Stimulated activated CD8-positive, alpha-beta memory T cell treated with anti-CD3 and anti-CD28 coated beads, Interleukin-7, amount 100 ng/mL, for 24 hours (primary cell): Measurements from ENCODE around the gene TRIM44.

Experiments used
- DNase-seq: peaks from one replicate; pipeline ENCODE4 v3.0.0-alpha.2; 2020; ENCODE audit warnings: low read depth

The TRIM44 gene

GRCh38 chr11:35662649-35663407, at the start of gene TRIM44:
TSS of gene TRIM44 (plus strand) at chr11:35662775. CDS start at chr11:35663112, 337 bp downstream.
- DNase-seq = peak; percentile 52

GRCh38 chr11:35614939-35615569, 47.5 kb upstream of the TRIM44 start:
- no peak for DNase-seq

GRCh38 chr11:35615921-35616900, 46.4 kb upstream of the TRIM44 start:
- no peak for DNase-seq

DNA sequence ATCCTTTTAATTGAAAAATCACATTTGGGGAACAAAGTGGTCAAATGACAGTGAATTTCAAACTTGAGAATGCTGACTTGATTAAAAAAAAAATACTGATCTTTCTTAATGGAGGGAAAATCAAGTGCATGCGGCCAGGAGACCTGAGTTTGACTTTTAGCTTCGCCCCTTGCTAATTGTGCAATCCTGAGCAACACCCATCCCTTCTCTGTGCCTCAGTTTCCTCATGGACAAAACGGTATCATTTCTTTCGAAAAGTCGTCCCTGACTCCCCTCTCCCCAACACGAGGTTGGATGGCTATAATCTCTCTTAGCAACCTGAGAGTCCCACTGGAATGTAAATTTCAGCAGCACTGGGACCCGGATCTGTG, 45.3 kb upstream of the TRIM44 start:
- no peak for DNase-seq

DNA sequence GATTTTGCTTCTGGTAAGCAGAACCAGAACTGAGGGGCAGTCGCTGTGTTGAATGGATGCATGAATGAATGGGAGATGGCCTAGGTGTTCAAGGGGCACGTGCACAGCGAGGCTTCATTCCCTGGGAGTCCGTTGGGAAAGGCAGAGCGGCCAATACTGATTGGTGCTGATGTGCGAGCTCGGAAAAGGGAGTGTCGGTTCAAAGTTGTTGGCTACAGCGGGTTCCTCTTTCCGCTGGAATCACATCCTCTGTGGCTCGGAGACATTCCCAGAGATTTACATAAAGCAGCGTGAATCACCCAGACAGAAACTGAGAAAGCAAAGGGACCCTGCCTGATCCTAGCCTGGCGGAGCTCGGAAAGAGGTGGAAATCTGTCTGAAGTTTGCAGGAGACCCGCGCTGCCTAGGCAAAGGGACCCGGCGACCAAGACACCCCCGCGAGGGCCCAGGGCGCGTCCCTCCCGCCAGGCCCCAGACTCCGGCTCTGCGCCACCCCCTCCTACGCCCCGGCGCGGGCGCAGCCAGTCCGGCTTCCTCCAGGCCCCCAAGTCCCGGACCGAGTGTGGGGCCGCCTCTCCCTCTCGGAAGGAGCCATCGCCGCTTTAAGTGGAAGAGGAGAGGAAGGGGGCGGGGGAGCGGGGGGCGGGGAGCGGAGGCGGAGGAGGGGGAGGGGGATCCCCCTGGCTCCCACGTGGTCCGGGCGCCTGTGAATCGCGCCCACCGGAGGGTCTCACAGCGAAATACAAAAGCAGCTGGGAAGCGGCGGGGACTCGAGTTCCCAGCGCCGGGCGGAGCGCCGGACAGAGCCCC, 44.7 kb upstream of the TRIM44 start, which contains the start of gene FJX1:
TSS of gene FJX1 (plus strand) at position 774 of the 810 bp plus-strand sequence. CDS start 177 bp downstream, outside the sequence.
- DNase-seq = no peak

DNA sequence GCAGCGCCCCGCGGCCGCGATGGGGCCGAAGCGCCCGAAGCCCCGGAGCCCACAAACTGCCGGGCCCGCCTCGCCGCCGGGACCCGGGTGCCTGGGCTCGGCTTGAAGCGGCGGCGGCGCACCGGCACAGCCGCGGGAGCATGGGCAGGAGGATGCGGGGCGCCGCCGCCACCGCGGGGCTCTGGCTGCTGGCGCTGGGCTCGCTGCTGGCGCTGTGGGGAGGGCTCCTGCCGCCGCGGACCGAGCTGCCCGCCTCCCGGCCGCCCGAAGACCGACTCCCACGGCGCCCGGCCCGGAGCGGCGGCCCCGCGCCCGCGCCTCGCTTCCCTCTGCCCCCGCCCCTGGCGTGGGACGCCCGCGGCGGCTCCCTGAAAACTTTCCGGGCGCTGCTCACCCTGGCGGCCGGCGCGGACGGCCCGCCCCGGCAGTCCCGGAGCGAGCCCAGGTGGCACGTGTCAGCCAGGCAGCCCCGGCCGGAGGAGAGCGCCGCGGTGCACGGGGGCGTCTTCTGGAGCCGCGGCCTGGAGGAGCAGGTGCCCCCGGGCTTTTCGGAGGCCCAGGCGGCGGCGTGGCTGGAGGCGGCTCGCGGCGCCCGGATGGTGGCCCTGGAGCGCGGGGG, 44.0 kb upstream of the TRIM44 start:
- no peak for DNase-seq

DNA sequence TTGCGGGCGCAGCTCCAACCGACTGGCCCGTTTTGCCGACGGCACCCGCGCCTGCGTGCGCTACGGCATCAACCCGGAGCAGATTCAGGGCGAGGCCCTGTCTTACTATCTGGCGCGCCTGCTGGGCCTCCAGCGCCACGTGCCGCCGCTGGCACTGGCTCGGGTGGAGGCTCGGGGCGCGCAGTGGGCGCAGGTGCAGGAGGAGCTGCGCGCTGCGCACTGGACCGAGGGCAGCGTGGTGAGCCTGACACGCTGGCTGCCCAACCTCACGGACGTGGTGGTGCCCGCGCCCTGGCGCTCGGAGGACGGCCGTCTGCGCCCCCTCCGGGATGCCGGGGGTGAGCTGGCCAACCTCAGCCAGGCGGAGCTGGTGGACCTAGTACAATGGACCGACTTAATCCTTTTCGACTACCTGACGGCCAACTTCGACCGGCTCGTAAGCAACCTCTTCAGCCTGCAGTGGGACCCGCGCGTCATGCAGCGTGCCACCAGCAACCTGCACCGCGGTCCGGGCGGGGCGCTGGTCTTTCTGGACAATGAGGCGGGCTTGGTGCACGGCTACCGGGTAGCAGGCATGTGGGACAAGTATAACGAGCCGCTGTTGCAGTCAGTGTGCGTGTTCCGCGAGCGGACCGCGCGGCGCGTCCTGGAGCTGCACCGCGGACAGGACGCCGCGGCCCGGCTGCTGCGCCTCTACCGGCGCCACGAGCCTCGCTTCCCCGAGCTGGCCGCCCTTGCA, 43.3 kb upstream of the TRIM44 start:
- no peak for DNase-seq

DNA sequence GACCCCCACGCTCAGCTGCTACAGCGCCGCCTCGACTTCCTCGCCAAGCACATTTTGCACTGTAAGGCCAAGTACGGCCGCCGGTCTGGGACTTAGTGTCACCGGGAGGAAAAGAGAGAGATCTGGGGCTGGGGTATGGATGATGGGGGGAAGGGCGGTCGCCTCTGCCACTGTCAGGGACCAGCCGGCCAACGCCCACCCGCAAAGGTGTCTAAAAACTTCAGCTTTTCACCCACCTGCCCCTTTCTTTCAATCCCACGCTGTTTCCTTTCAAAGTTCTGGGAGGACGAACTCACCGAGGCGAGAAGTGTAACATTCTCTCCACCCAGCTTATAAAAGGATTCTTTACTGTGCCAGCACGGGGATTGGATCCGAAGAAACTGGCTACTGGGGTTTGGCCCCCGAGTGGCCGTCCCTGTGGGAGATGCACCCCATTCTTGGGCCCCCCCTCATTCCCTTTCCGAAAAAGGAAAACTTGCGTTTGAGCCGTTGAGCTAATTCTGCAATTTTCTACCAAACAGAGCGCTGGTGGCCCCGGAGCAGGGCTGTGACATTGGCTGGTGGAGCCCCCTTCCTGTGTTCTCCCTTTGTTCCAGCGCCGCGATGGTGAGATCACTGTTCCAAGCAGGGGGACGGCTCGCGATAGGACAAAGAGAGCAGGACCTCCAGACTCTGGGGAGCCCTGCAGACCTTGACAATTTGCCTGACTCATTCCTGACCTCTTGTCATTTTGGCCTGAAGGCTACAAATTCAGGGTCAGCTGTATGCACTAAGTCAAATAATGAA, 42.5 kb upstream of the TRIM44 start:
- no peak for DNase-seq

DNA sequence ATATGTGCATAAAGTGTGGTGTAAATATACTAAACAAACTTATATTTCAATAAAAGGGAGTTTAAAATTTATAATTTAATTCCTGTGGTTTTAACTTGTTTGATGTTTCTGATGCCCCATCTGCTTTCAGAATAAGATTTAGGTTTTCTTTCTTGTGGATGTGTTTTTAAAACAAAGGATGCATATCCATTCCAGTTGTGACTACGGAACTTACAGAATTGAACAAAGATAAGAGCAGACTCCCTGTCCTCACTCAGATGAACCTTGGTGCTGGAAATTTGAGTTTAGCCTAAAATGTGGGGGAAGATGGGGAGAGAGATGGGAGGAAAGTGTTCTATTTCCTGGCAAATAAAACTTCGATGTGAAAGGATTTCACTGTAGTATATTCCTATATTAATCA, 41.8 kb upstream of the TRIM44 start:
- DNase-seq = no peak

GRCh38 chr11:35621620-35622019, 41.0 kb upstream of the TRIM44 start:
- no peak for DNase-seq

DNA sequence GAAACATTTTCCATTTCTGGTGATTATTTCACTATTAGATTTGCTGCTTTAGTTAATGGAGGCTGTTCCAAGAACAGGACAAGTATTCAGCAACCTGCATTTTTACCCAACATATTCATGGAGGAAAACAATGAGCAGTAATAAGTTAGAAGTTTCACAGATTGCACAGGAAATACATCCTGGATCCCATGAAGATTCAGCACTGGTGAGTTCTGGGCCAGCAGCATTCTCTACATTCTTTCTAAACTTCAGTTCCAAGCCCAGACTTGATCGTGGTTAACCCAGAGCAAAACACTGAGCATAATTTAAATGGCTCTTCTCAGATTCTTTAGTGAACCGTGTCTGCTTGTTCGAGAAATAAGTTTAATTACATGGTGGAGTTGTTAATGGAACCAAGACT, 40.5 kb upstream of the TRIM44 start:
- DNase-seq = no peak

DNA sequence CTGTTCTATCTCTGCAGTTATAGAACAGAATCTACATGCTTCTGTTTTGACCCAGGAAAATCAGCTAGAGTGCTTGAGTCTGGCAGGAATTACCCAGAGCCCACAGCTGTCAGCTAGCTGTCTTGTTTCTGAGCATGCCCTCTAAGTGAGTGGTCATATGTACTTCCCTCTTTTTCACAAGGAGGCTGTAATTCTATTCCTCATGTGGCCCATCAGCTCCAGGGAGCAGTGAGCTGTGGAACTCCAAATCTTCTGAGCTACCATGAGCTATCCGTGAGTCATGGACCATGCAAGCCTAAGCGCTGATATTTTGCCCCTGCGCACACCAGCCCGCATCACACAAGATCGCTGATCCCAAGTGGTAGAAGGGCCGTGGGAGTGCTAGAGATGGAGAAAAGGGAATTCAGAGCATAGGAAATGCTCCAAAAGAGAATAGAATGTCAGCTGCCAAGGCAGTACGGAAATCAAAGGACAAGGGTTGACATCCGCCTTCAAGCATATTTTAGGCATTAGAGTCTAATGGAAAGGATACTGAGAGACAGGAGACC, 38.9 kb upstream of the TRIM44 start:
- DNase-seq = no peak

DNA sequence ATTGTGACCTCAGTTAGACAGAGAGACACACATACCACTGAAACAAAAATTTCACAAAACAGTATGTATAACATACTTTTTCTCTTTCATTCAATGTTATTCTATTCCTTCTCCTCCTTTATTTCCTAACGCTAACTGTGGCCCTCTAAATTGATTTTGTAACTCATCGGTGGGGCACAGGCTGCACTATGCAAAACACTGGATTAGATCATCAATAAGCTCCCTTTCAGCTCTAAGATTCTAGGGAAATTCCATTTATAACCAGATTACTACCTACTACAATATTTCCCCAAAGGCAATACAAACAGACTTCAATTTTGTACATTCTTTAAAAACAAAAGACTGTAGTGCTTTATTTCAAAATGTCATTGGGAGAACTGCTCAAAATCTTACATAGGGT, 38.3 kb upstream of the TRIM44 start:
- DNase-seq = no peak

- no peak for DNase-seq
Measured at GRCh38 chr11:35624781-35625180, 37.8 kb upstream of the TRIM44 start.

DNA sequence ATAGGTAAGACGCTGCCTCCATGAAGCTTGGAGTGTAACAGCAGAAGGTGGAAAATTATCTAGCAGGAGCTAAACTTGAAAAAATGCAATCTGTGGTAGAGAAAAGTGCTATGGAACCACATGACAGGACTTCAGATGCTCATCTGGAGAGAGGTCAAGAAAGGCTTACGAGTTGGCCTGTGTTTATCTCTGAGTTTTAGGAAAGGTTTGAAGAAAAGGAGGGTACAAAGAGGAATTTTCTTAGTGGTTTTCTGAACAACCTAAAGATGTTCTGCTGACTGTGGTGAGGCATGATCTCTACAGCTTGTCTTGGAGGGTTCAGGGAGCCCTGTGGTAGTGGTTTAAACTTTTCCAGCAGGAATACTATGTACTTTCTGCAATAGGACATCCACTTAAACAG, 36.1 kb upstream of the TRIM44 start:
- no peak for DNase-seq

DNA sequence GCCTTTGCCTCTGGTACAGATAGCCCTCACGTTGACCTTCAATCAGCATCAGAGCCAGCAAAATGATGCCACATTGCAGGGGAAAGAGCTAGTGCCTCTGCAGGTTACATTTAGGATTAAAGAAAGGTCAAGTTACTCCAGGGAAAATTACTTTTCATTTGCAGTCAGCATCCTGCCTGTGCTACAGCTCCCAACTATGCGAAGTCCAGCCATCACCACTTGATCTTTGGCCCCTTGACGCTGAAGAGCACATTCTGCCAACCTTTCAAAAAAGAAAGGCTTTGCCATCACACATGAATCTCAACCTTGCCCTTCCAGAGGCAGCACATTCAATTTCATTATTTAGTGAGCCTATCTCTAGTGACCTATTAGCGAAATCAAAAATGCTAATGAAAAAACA, 33.1 kb upstream of the TRIM44 start:
- no peak for DNase-seq

GRCh38 chr11:35629914-35630313, 32.7 kb upstream of the TRIM44 start:
- DNase-seq = no peak

DNA sequence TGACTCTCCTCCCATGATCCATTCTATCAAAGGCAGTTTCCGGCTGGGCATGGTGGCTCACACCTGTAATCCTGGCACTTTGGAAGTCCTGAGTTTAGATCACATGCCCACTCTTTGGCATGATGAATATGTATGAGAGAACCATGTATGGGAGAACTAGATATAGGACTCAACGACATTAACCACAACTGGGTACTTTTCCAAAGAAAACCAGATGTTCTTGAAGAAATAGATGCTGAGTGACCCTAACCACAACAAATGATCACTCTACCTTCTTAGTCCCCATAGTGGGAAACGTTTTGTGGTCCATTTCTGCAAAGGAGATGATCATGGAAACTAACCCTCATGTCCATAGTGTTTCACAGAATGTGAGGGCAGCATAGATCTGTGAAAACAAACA, 30.7 kb upstream of the TRIM44 start:
- no peak for DNase-seq

GRCh38 chr11:35632301-35632700, 30.3 kb upstream of the TRIM44 start:
- no peak for DNase-seq
